Esophagus muscularis mucosa (tissue), 4 donors: ENCODE data around the gene ZCCHC17. TPM values are rescaled to one million over a fixed set of nuclear protein-coding genes. Genes with fewer than 3 reads are reported as not detected.
"Not testable (repeated sequence)": the region's sequence is repeated elsewhere in the genome, so short reads cannot be mapped to it uniquely, and the experiment has no call there.

Experiments
- DNase-seq: peaks from one replicate; pipeline ENCODE4 v3.0.0-alpha.2; 2017; ENCODE audit errors: extremely low spot score
- H3K27ac ChIP-seq, 4 donors: fragments of 200-600 bp; sonication (generic); replicated peaks in 1 of 4; 1 replicate in 3 of 4; 2 replicates in 1 of 4; pipeline ENCODE4 v1.5.1; 2016 to 2019; ENCODE audit warnings: mild to moderate bottlenecking in 1 of 4
- H3K27me3 ChIP-seq, 4 donors: fragments of 200-600 bp; sonication (generic); one replicate each; pipeline versions ENCODE4 v1.5.1 to v1.6.0; 2016 to 2019
- H3K36me3 ChIP-seq, 4 donors: fragments of 200-600 bp; sonication (generic); one replicate each; pipeline ENCODE4 v1.5.1; 2016 to 2019
- H3K4me1 ChIP-seq, 4 donors: fragments of 200-600 bp; sonication (generic); one replicate each; pipeline ENCODE4 v1.5.1; 2016 to 2019
- H3K4me3 ChIP-seq, 4 donors: fragments of 200-600 bp; sonication (generic); 1 replicate in 2 of 4; 2 replicates in 2 of 4; pipeline ENCODE4 v1.5.1; 2016 to 2019; ENCODE audit warnings: mild to moderate bottlenecking in 4 of 4, moderate library complexity in 1 of 4
- H3K9me3 ChIP-seq, 4 donors: fragments of 200-600 bp; sonication (generic); 1 replicate in 3 of 4; 2 replicates in 1 of 4; pipeline ENCODE4 v1.5.1; 2016 to 2019
- CTCF ChIP-seq, 3 experiments: fragments of 200-600 bp in 2 of 3; fragments of 450-650 bp in 1 of 3; sonication (generic) in 2 of 3; IDR thresholded peaks; one replicate each; pipeline ENCODE4 v1.5.1; 2017 to 2019; ENCODE audit warnings: antibody characterized with exemption in 3 of 3, mild to moderate bottlenecking in 2 of 3, moderate library complexity in 1 of 3
- EP300 ChIP-seq: sonication (generic); formaldehyde crosslinking; IDR thresholded peaks from one replicate; pipeline ENCODE4 v1.6.1; 2017; ENCODE audit warnings: antibody characterized with exemption
- POLR2A ChIP-seq: fragments of 450-650 bp; IDR thresholded peaks from one replicate; pipeline ENCODE4 v1.6.1; 2017; ENCODE audit warnings: antibody characterized with exemption, moderate library complexity, mild to moderate bottlenecking, low read depth
- POLR2AphosphoS5 ChIP-seq, 2 donors: sonication (generic); formaldehyde crosslinking; IDR thresholded peaks; one replicate each; pipeline ENCODE4 v1.6.1; 2017; ENCODE audit warnings: antibody characterized with exemption in 2 of 2
- whole genome bisulfite sequencing: methylation state at CpG from one replicate; pipeline ENCODE4 v1.1.5; 2018; 5-methylcytosine and 5-hydroxymethylcytosine counted together
- intact Hi-C: fragments of 100-400 bp; cut with DNase I; formaldehyde crosslinking; loops from one replicate; pipeline ENCODE4 v1.15.1; 2023
- total RNA-seq, 4 donors: library from RNA; depleted of rRNA; stranded (reverse); fragments of >200 nt; gene quantifications; one replicate each; pipeline versions ENCODE4 v1.1.0 to v1.2.1, GENCODE V29; 2016

Gene ZCCHC17
- total RNA-seq, 4 donors from 2014 or later, result 20.9 to 29.6 (median 26.1) TPM

- no peak for TF ChIP-seq CTCF (IDR thresholded peaks at IDR 0.05)
- no peak for TF ChIP-seq POLR2AphosphoS5 (IDR thresholded peaks at IDR 0.05)
- TF ChIP-seq EP300, result no peak
- no peak for TF ChIP-seq POLR2A
- H3K27ac ChIP-seq, result no peak overlapping the region
- no peaks in the 10 kb centered on the region for H3K4me1 ChIP-seq
- no peak overlapping the region for H3K4me3 ChIP-seq
- peaks cover 26 to 75% (median 64%) of the 10 kb centered on the region in 4 donors for H3K36me3 ChIP-seq
- DNase-seq, result no peak
- intact Hi-C loops, result no loop called here
- H3K27me3 ChIP-seq, result no peaks in the 10 kb centered on the region
- 89% methylated on average over 1 of the region's 1 CpG for WGBS
- no peaks in the 10 kb centered on the region for H3K9me3 ChIP-seq
These were observed 38.3 kb upstream of the ZCCHC17 start for GRCh38 chr1:31258581-31258980.

- no peaks in the 10 kb centered on the region for H3K27me3 ChIP-seq
- no peaks in the 10 kb centered on the region for H3K9me3 ChIP-seq
- 95% methylated on average over 3 of the region's 3 CpGs for WGBS
- TF ChIP-seq CTCF (IDR thresholded peaks at IDR 0.05) (no peak), EP300 (no peak), POLR2AphosphoS5 (IDR thresholded peaks at IDR 0.05) (no peak), POLR2A (no peak)
- H3K36me3 ChIP-seq, result peaks cover 26 to 77% (median 71%) of the 10 kb centered on the region in 4 donors
- intact Hi-C loops, result no loop called here
- H3K27ac ChIP-seq, result no peak overlapping the region
- no peak for DNase-seq
- H3K4me3 ChIP-seq, result no peak overlapping the region
- peaks cover 0 to 8% (median 3%) of the 10 kb centered on the region in 4 donors for H3K4me1 ChIP-seq
These were observed 37.1 kb upstream of the ZCCHC17 start for GRCh38 chr1:31259746-31260145.

GRCh38 chr1:31261916-31262315 lies 34.9 kb upstream of the ZCCHC17 start:
- peaks cover 26 to 90% (median 84%) of the 10 kb centered on the region in 4 donors for H3K36me3 ChIP-seq
- intact Hi-C loops, result no loop called here
- no peak for DNase-seq
- TF ChIP-seq POLR2A (no peak), EP300 (no peak), CTCF (IDR thresholded peaks at IDR 0.05) (no peak), POLR2AphosphoS5 (IDR thresholded peaks at IDR 0.05) (no peak)
- no peak overlapping the region for H3K4me3 ChIP-seq
- peaks cover 0 to 13% (median 7%) of the 10 kb centered on the region in 4 donors for H3K4me1 ChIP-seq
- no peaks in the 10 kb centered on the region for H3K27me3 ChIP-seq
- WGBS, result 100% methylated on average over 3 of the region's 3 CpGs
- no peaks in the 10 kb centered on the region for H3K9me3 ChIP-seq
- H3K27ac ChIP-seq, result no peak overlapping the region

- intact Hi-C loops, H3K4me3 ChIP-seq, H3K27me3 ChIP-seq, DNase-seq, H3K9me3 ChIP-seq, H3K27ac ChIP-seq: not testable (repeated sequence)
- 90% methylated on average over 5 of the region's 5 CpGs for whole genome bisulfite sequencing
- peaks cover 0 to 13% (median 7%) of the 10 kb centered on the region in 4 donors for H3K4me1 ChIP-seq
- H3K36me3 ChIP-seq, result peaks cover 30 to 90% (median 85%) of the 10 kb centered on the region in 4 donors
These were observed 34.4 kb upstream of the ZCCHC17 start for GRCh38 chr1:31262393-31262792.

GRCh38 chr1:31263408-31263807 lies 33.4 kb upstream of the ZCCHC17 start:
- DNase-seq, result no peak

More at GRCh38 chr1:31263408-31263807, 33.4 kb upstream of the ZCCHC17 start:
- peaks cover 0 to 13% (median 7%) of the 10 kb centered on the region in 4 donors for H3K4me1 ChIP-seq
- 98% methylated on average over 3 of the region's 3 CpGs for WGBS
- no peaks in the 10 kb centered on the region for H3K9me3 ChIP-seq
- intact Hi-C loops, result no loop called here
- no peaks in the 10 kb centered on the region for H3K27me3 ChIP-seq
- H3K36me3 ChIP-seq, result peaks cover 38 to 90% (median 84%) of the 10 kb centered on the region in 4 donors
- TF ChIP-seq CTCF (IDR thresholded peaks at IDR 0.05), result no peak
- no peak for TF ChIP-seq POLR2AphosphoS5 (IDR thresholded peaks at IDR 0.05)
- TF ChIP-seq POLR2A, result no peak
- TF ChIP-seq EP300, result no peak
- no peak overlapping the region for H3K27ac ChIP-seq
- H3K4me3 ChIP-seq, result no peak overlapping the region
